Smooth muscle cell (in vitro differentiated cells): ENCODE results near the gene TRMT1L. TPM values are rescaled to one million over a fixed set of nuclear protein-coding genes. Genes with fewer than 3 reads are reported as not detected.
A peak's percentile ranks its signal among the peaks of the same experiment; 100 is the strongest.
"Not testable (repeated sequence)": the region's sequence is repeated elsewhere in the genome, so short reads cannot be mapped to it uniquely, and the experiment has no call there.

ENCODE experiments used
- DNase-seq: peaks from one replicate; lab custom pipeline; 2025; ENCODE audit not compliant: unreplicated experiment; lab: John Stamatoyannopoulos, UW
- H2AFZ ChIP-seq: fragments of 200-600 bp; sonication (generic); 2 replicates; pipeline ENCODE4 v1.6.0; 2016; ENCODE audit warnings: antibody characterized with exemption, low read depth, mild to moderate bottlenecking
- H3F3A ChIP-seq: fragments of 200-600 bp; sonication (generic); 2 replicates; pipeline ENCODE4 v1.6.0; 2017; ENCODE audit warnings: antibody characterized with exemption, low read depth
- H3K27ac ChIP-seq: fragments of 200-600 bp; sonication (generic); 2 replicates; pipeline ENCODE4 v1.5.1; 2016; ENCODE audit warnings: low read depth, mild to moderate bottlenecking
- H3K27me3 ChIP-seq: fragments of 200-600 bp; sonication (generic); 2 replicates; pipeline ENCODE4 v1.6.1; 2016; ENCODE audit warnings: low read depth, mild to moderate bottlenecking
- H3K36me3 ChIP-seq: fragments of 200-600 bp; sonication (generic); 2 replicates; pipeline ENCODE4 v1.5.1; 2016; ENCODE audit warnings: low read depth
- H3K4me1 ChIP-seq: fragments of 200-600 bp; sonication (generic); 2 replicates; pipeline ENCODE4 v1.5.1; 2016; ENCODE audit warnings: low read depth
- H3K4me2 ChIP-seq: fragments of 200-600 bp; sonication (generic); 2 replicates; pipeline ENCODE4 v1.6.0; 2016; ENCODE audit warnings: mild to moderate bottlenecking
- H3K4me3 ChIP-seq: fragments of 200-600 bp; sonication (generic); 2 replicates; pipeline ENCODE4 v1.5.1; 2016; ENCODE audit warnings: mild to moderate bottlenecking
- H3K79me2 ChIP-seq: fragments of 200-600 bp; sonication (generic); 2 replicates; pipeline ENCODE4 v1.6.0; 2016; ENCODE audit warnings: low read depth, mild to moderate bottlenecking
- H3K9ac ChIP-seq: fragments of 200-600 bp; sonication (generic); 2 replicates; pipeline ENCODE4 v1.6.0; 2016; ENCODE audit warnings: low read depth
- H3K9me3 ChIP-seq: fragments of 200-600 bp; sonication (generic); replicated peaks from 2 replicates; pipeline ENCODE4 v1.5.1; 2016; ENCODE audit warnings: low read depth
- H4K20me1 ChIP-seq: fragments of 200-600 bp; sonication (generic); 2 replicates; pipeline ENCODE4 v1.6.0; 2016; ENCODE audit warnings: low read depth
- CTCF ChIP-seq: fragments of 200-600 bp; sonication (generic); IDR thresholded peaks from 2 replicates; pipeline ENCODE4 v1.5.1; 2017; ENCODE audit warnings: borderline replicate concordance, mild to moderate bottlenecking, antibody characterized with exemption; ENCODE audit not compliant: insufficient read depth, poor library complexity, severe bottlenecking
- WGBS: methylation state at CpG from one replicate; pipeline ENCODE4 v1.1.7; 2016; ENCODE audit warnings: low lambda C conversion rate; 5-methylcytosine and 5-hydroxymethylcytosine counted together
- polyA plus RNA-seq: library from polyadenylated mRNA; unstranded; fragments of >200 nt; fragmentation: Nextera tagmentation; extraction: Ambion mirVana; gene quantifications from 2 replicates; pipeline ENCODE4 v1.2.1, GENCODE V29; 2016
- total RNA-seq: library from RNA; depleted of rRNA; stranded (reverse); fragments of >200 nt; gene quantifications from 2 replicates; pipeline ENCODE4 v1.2.3, GENCODE V29; 2014

TRMT1L gene
- total RNA-seq, result 33.4 and 40.1 TPM in 2 replicates
- polyA plus RNA-seq, result 17.2 and 18.3 TPM in 2 replicates

GRCh38 chr1:185156854-185157598, at the start of gene TRMT1L, which contains the start of gene SWT1:
Gene TRMT1L, minus strand, starts transcription at chr1:185156953. Its CDS starts 241 bp downstream, at chr1:185156712.
Gene SWT1, plus strand, starts transcription at chr1:185157167. Its CDS starts 3,675 bp downstream, at chr1:185160842.
- under 1% methylated on average over 48 of the region's 63 CpGs for whole genome bisulfite sequencing
- Histone ChIP-seq H3K36me3 (no peaks in the 10 kb centered on the region), H3K27me3 (no peaks in the 10 kb centered on the region), H4K20me1 (peaks cover 3% of the 10 kb centered on the region), H3F3A (no peaks in the 10 kb centered on the region), H3K9me3 (no peaks in the 10 kb centered on the region), H3K27ac (peak within 1 kb of the TSS; percentile 95), H3K79me2 (peaks cover 35% of the 10 kb centered on the region), H3K9ac (peak within 1 kb of the TSS; percentile 92), H3K4me1 (peaks cover 18% of the 10 kb centered on the region), H2AFZ (peak within 1 kb of the TSS; percentile 86), H3K4me3 (peak within 1 kb of the TSS; percentile 82), H3K4me2 (peak within 1 kb of the TSS; percentile 91)
- DNase-seq, result peak; percentile 96
- no peak for TF ChIP-seq CTCF

- no peak overlapping the region for H3K27ac ChIP-seq
- peaks cover 4% of the 10 kb centered on the region for H3K36me3 ChIP-seq
- no peak overlapping the region for H3K9ac ChIP-seq
- H3K27me3 ChIP-seq, result no peaks in the 10 kb centered on the region
- no peak for TF ChIP-seq CTCF
- H3K4me3 ChIP-seq, result no peak overlapping the region
- H2AFZ ChIP-seq, result no peak overlapping the region
- WGBS, result 91% methylated on average over 8 of the region's 8 CpGs
- no peak overlapping the region for H3K4me2 ChIP-seq
- H3K9me3 ChIP-seq, result no peaks in the 10 kb centered on the region
- no peak for DNase-seq
- H3F3A ChIP-seq, result no peaks in the 10 kb centered on the region
- no peaks in the 10 kb centered on the region for H3K79me2 ChIP-seq
- no peaks in the 10 kb centered on the region for H3K4me1 ChIP-seq
- H4K20me1 ChIP-seq, result no peaks in the 10 kb centered on the region
Measured at GRCh38 chr1:185200889-185201288, 44.1 kb upstream of the TRMT1L start.

- not testable (repeated sequence) for H3K9me3 ChIP-seq, H3K27me3 ChIP-seq, H2AFZ ChIP-seq, H3K4me1 ChIP-seq, H3F3A ChIP-seq, H3K79me2 ChIP-seq, H3K4me3 ChIP-seq, H3K27ac ChIP-seq, H3K9ac ChIP-seq, H3K4me2 ChIP-seq, H4K20me1 ChIP-seq, DNase-seq, H3K36me3 ChIP-seq
- 93% methylated on average over 4 of the region's 4 CpGs for WGBS
Measured at GRCh38 chr1:185198712-185199111, 42.0 kb upstream of the TRMT1L start.

GRCh38 chr1:185193756-185194155, 37.0 kb upstream of the TRMT1L start:
- Histone ChIP-seq H2AFZ (no peak overlapping the region), H3K9me3 (no peaks in the 10 kb centered on the region), H3K9ac (no peak overlapping the region), H3F3A (no peaks in the 10 kb centered on the region), H3K27ac (no peak overlapping the region), H3K4me1 (no peaks in the 10 kb centered on the region), H3K36me3 (peaks cover 8% of the 10 kb centered on the region), H3K79me2 (no peaks in the 10 kb centered on the region), H3K27me3 (no peaks in the 10 kb centered on the region), H3K4me3 (no peak overlapping the region), H3K4me2 (no peak overlapping the region), H4K20me1 (no peaks in the 10 kb centered on the region)
- WGBS, result 94% methylated on average over 1 of the region's 1 CpG
- TF ChIP-seq CTCF, result no peak
- DNase-seq, result no peak
